Panc1 (cell line): ENCODE measurements around the gene DBX1. TPM values are rescaled to one million over a fixed set of nuclear protein-coding genes. Genes with fewer than 3 reads are reported as not detected.

ENCODE experiments used
- ATAC-seq: fragments of 200-7000 bp; cut with Tn5 transposase; 2 replicates; pipeline ENCODE4 v1.9.1; 2020; ENCODE audit warnings: mild to moderate bottlenecking, moderate library complexity
- BruUV-seq: library from RNA; stranded (reverse); fragments of 400-500 nt; replicated peaks from 2 replicates; lab custom pipeline; 2021; lab: Mats Ljungman, UMichigan
- CTCF ChIA-PET: fragments of 300-600 bp; sonication (Branson Sonifier 250); formaldehyde crosslinking; loops from one replicate; lab custom pipeline; 2022; ENCODE audit warnings: antibody characterized with exemption; lab: Charles Lee
- POLR2A ChIA-PET: fragments of 300-600 bp; sonication (Branson Sonifier 250); formaldehyde crosslinking; loops from one replicate; lab custom pipeline; 2022; ENCODE audit warnings: antibody characterized with exemption; lab: Charles Lee
- DNase-seq: peaks from one replicate; pipeline ENCODE4 v3.0.0-alpha.2; 2010; ENCODE audit warnings: low read depth, low spot score
- H3K27ac ChIP-seq: 2 replicates; pipeline ENCODE4 v1.5.1; 2011; ENCODE audit warnings: mild to moderate bottlenecking, low read length, inconsistent platforms
- H3K27me3 ChIP-seq: fragments of 200-500 bp; sonication (Bioruptor generic); 2 replicates; pipeline ENCODE4 v1.6.0; 2014; ENCODE audit warnings: low read length, inconsistent platforms; ENCODE audit not compliant: control insufficient read depth, insufficient read depth
- H3K36me3 ChIP-seq: fragments of 200-500 bp; sonication (Bioruptor generic); 2 replicates; pipeline ENCODE4 v1.5.1; 2014; ENCODE audit warnings: inconsistent platforms, mild to moderate bottlenecking, low read length, moderate library complexity; ENCODE audit not compliant: control insufficient read depth, insufficient read depth
- H3K4me1 ChIP-seq: 2 replicates; pipeline ENCODE4 v1.5.1; 2011; ENCODE audit warnings: inconsistent platforms, mild to moderate bottlenecking, low read length, moderate library complexity; ENCODE audit not compliant: control insufficient read depth, insufficient read depth
- H3K4me3 ChIP-seq, 2 experiments: 2 replicates each; pipeline ENCODE4 v1.5.1; 2011 to 2012; ENCODE audit warnings: low read depth in 2 of 2, low read length in 2 of 2, mild to moderate bottlenecking in 2 of 2, inconsistent platforms in 1 of 2, moderate library complexity in 1 of 2
- H3K9me3 ChIP-seq: fragments of 200-500 bp; sonication (Bioruptor generic); 2 replicates; pipeline ENCODE4 v1.5.1; 2014; ENCODE audit warnings: low read depth, mild to moderate bottlenecking, inconsistent platforms, low read length, moderate library complexity; ENCODE audit not compliant: control insufficient read depth, insufficient read depth
- CTCF ChIP-seq: fragments of 450-650 bp; IDR thresholded peaks from 2 replicates; pipeline ENCODE4 v1.5.1; 2017; ENCODE audit warnings: mild to moderate bottlenecking
- POLR2AphosphoS5 ChIP-seq: IDR thresholded peaks from 2 replicates; pipeline ENCODE4 v1.6.1; 2012; ENCODE audit warnings: mild to moderate bottlenecking, low read depth, low read length, moderate library complexity
- REST ChIP-seq, 2 experiments: IDR thresholded peaks; 2 replicates each; pipeline ENCODE4 v1.6.1; 2011 to 2012; ENCODE audit warnings: low read depth in 2 of 2, control low read depth in 1 of 2, low read length in 1 of 2, mild to moderate bottlenecking in 1 of 2, moderate library complexity in 1 of 2; ENCODE audit not compliant: insufficient read depth in 1 of 2
- SIN3A ChIP-seq: IDR thresholded peaks from 2 replicates; pipeline ENCODE4 v1.6.1; 2012; ENCODE audit warnings: low read depth, mild to moderate bottlenecking, low read length, moderate library complexity, borderline replicate concordance; ENCODE audit not compliant: insufficient read depth
- TCF7L2 ChIP-seq: IDR thresholded peaks from 2 replicates; pipeline ENCODE4 v1.6.1; 2011; ENCODE audit warnings: mild to moderate bottlenecking, low read depth, low read length, inconsistent platforms
- in situ Hi-C: cut with HindIII; loops from 2 replicates; pipeline ENCODE4 v1.10.0; 2016; ENCODE audit warnings: low sequenced_read_pairs, low pct_unique_long_range_greater_than_20kb
- intact Hi-C: fragments of 100-400 bp; cut with micrococcal nuclease; formaldehyde crosslinking; loops from one replicate; pipeline ENCODE4 v1.10.0; 2022; ENCODE audit not compliant: unreplicated experiment
- total RNA-seq: library from RNA; stranded (reverse); gene quantifications from one replicate; pipeline ENCODE4 v1.2.1, GENCODE V29; 2021; ENCODE audit not compliant: unreplicated experiment

Gene DBX1
- total RNA-seq, 1 experiment from 2014 or later = not detected

GRCh38 chr11:20125927-20126326, 34.3 kb downstream of the DBX1 start:
- no peak for DNase-seq

GRCh38 chr11:20122131-20122530, 38.1 kb downstream of the DBX1 start:
- BruUV-seq = no TSS peak
- no peak for DNase-seq
- intact Hi-C loops = no loop called here
- Histone ChIP-seq H3K36me3 (no peaks in the 10 kb centered on the region), H3K4me1 (no peaks in the 10 kb centered on the region), H3K27ac (no peak overlapping the region), H3K9me3 (no peaks in the 10 kb centered on the region), H3K4me3 (no peak overlapping the region), H3K27me3 (no peaks in the 10 kb centered on the region)
- ATAC-seq = no peak
- TF ChIP-seq REST (IDR thresholded peaks at IDR 0.05; ENCODE audit: insufficient read depth in 1 of 2, low read depth in 2 of 2, low read length in 1 of 2) (no peak), POLR2AphosphoS5 (no peak), TCF7L2 (no peak), CTCF (no peak), SIN3A (no peak)
- in situ Hi-C loops = no loop called here
- CTCF ChIA-PET = interaction anchor here (0.7 kb wide), 1 partner anchor 219 kb away, joined by 10 read pairs; no protein-coding TSS in a partner anchor
- POLR2A ChIA-PET = interaction anchor here (0.7 kb wide), 1 partner anchor 122 kb away, joined by 6 read pairs; no protein-coding TSS in a partner anchor

More at GRCh38 chr11:20125927-20126326, 34.3 kb downstream of the DBX1 start:
- no peaks in the 10 kb centered on the region for H3K27me3 ChIP-seq
- no peak overlapping the region for H3K4me3 ChIP-seq
- no peak for ATAC-seq
- ChIA-PET CTCF (no interaction called here), POLR2A (interaction anchor here (0.7 kb wide), 1 partner anchor 183 kb away, joined by 3 read pairs; no protein-coding TSS in a partner anchor)
- no peak for TF ChIP-seq CTCF
- TF ChIP-seq SIN3A = no peak
- TF ChIP-seq POLR2AphosphoS5 = no peak
- TF ChIP-seq REST (IDR thresholded peaks at IDR 0.05; ENCODE audit: insufficient read depth in 1 of 2, low read depth in 2 of 2, low read length in 1 of 2) = no peak
- TF ChIP-seq TCF7L2 = no peak
- in situ Hi-C loops = no loop called here
- no peak overlapping the region for H3K27ac ChIP-seq
- H3K9me3 ChIP-seq = no peaks in the 10 kb centered on the region
- H3K36me3 ChIP-seq = no peaks in the 10 kb centered on the region
- no peaks in the 10 kb centered on the region for H3K4me1 ChIP-seq
- intact Hi-C loops = loop anchor here (5.0 kb wide), 1 partner anchor 486 kb away; no protein-coding TSS in a partner anchor
- BruUV-seq = no TSS peak
